Esophagus squamous epithelium (tissue), 4 donors: Measurements from ENCODE around the gene PIH1D1.

ENCODE experiments used
- POLR2A ChIP-seq, 4 donors: fragments of 450-650 bp; IDR thresholded peaks; one replicate each; pipeline ENCODE4 v1.6.1; 2017; ENCODE audit warnings: antibody characterized with exemption in 4 of 4, mild to moderate bottlenecking in 4 of 4, moderate library complexity in 3 of 4
- TF ChIP-seq, protein P1 (sequence below), 6 experiments: fragments of 450-650 bp in 4 of 6; fragments of 200-600 bp in 2 of 6; sonication (generic) in 2 of 6; IDR thresholded peaks; one replicate each; pipeline ENCODE4 v1.5.1; 2016 to 2019; ENCODE audit warnings: antibody characterized with exemption in 6 of 6, mild to moderate bottlenecking in 4 of 6, moderate library complexity in 4 of 6

DNA sequence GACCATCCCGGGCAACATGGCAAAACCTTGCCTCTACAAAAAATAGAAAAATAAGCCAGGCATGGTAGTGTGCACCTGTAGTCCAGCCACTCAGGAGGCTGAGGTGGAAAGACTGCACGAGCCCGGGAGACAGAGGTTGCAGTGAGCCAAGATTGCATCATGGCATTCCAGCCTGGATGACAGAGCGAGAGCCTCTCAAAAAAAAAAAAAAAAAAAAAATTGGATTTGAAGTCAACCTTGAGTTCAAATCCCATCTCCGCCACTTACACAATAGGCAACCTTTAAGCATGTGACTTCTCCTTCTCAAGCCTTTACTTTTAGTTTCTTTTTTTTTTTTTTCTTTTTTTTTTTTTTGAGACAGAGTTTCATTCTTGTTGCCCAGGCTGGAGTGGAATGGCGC is 51.6 kb downstream of the PIH1D1 start:
- TF ChIP-seq, protein P1, sequence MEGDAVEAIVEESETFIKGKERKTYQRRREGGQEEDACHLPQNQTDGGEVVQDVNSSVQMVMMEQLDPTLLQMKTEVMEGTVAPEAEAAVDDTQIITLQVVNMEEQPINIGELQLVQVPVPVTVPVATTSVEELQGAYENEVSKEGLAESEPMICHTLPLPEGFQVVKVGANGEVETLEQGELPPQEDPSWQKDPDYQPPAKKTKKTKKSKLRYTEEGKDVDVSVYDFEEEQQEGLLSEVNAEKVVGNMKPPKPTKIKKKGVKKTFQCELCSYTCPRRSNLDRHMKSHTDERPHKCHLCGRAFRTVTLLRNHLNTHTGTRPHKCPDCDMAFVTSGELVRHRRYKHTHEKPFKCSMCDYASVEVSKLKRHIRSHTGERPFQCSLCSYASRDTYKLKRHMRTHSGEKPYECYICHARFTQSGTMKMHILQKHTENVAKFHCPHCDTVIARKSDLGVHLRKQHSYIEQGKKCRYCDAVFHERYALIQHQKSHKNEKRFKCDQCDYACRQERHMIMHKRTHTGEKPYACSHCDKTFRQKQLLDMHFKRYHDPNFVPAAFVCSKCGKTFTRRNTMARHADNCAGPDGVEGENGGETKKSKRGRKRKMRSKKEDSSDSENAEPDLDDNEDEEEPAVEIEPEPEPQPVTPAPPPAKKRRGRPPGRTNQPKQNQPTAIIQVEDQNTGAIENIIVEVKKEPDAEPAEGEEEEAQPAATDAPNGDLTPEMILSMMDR (IDR thresholded peaks at IDR 0.05) = no peak
- TF ChIP-seq POLR2A (IDR thresholded peaks at IDR 0.05) = no peak
